ENCODE measurements around the gene ANAPC4. TPM values are rescaled to one million over a fixed set of nuclear protein-coding genes. Genes with fewer than 3 reads are reported as not detected.
"Not testable (repeated sequence)": the region's sequence is repeated elsewhere in the genome, so short reads cannot be mapped to it uniquely, and the experiment has no call there.

The ANAPC4 gene
- total RNA-seq, 2 donors from 2014 or later: 34.9 to 54.4 TPM

DNA sequence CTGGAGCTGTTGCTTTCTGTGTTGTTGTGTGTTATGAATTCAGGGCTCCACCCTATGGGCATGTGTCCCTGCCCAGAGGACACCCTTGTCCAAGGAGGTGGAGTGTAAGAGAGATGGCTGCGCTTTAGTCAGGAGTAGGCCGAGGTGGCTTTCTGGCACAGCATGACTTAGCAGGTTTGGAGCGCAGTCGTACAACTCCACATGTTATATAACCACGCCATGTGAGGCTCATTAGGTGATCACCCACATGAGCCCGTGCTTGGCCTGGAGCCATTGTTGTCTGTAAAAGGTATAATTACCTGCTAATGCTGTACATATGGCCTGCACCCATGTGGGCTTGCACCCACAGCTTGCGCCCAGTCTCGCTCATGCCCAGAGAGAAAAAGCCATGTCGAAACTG lies 15.8 kb upstream of the ANAPC4 start:
- no peaks in the 10 kb centered on the region for H3K27me3 Mint-ChIP-seq
- no peaks in the 10 kb centered on the region for H3K9me3 Mint-ChIP-seq
- H3K36me3 Mint-ChIP-seq (ENCODE audit: low read depth): peaks cover 30% of the 10 kb centered on the region
- no peak overlapping the region for H3K27ac Mint-ChIP-seq
- H3K4me3 Mint-ChIP-seq: no peak overlapping the region
- no peaks in the 10 kb centered on the region for H3K4me1 Mint-ChIP-seq
- no peak for ATAC-seq (replicated peaks)

DNA sequence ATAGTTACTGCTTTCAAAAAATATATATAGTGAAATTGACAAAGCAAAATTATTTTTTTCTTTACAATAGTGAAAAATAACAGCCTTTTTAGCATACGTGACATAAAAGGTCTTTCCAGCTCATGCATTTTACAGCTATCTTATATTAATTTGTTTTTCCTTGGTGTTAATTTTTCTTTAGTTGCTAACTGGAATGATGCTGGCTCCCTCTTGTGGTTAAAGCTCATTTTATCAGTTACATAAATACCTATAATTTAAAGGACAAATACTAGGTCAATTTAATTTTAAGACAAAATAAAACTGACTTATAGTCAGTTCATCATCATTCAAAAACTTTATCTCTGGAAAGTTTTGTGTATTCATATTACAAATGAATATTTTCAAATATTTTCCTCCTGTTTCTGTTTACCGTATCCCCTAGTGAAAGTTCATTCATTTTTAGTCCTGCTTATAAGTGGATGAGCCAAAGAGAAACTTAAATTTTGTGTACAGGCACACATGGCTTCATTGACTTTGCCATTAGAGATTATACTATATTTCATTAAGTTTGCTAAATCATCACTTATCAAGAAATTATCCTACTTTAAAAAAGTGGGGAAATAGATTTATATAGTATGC lies 9.9 kb upstream of the ANAPC4 start:
- no peak for ATAC-seq (replicated peaks)
- no peaks in the 10 kb centered on the region for H3K4me1 Mint-ChIP-seq

DNA sequence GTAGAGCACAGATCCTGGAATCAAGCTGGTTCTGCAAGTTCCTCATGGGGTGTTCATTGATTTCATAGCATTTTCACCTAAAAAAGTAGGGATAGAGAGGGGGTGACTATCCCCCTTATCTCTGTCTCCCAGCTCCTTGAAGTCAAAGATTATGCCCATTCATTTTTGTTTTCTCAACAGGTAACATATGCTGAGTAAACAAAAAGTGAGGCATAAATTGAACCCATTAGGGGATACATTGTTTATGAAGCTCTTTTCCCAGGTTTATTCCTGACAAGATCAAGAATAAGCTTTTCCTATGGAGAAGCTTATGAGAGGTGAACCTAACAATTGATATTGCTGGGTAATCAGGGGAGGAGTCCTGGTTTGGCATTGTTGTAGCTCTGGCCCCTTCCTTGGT lies 9.2 kb upstream of the ANAPC4 start:
- Mint-ChIP-seq H3K9me3 (no peaks in the 10 kb centered on the region), H3K27ac (no peak overlapping the region), H3K36me3 (ENCODE audit: low read depth) (peaks cover 43% of the 10 kb centered on the region), H3K4me3 (no peak overlapping the region), H3K27me3 (no peaks in the 10 kb centered on the region), H3K4me1 (no peaks in the 10 kb centered on the region)
- no peak for ATAC-seq (replicated peaks)

More for the DNA sequence above, 9.9 kb upstream of the ANAPC4 start:
- Mint-ChIP-seq H3K27ac (no peak overlapping the region), H3K4me3 (no peak overlapping the region), H3K27me3 (no peaks in the 10 kb centered on the region), H3K9me3 (no peaks in the 10 kb centered on the region), H3K36me3 (ENCODE audit: low read depth) (peaks cover 43% of the 10 kb centered on the region)

DNA sequence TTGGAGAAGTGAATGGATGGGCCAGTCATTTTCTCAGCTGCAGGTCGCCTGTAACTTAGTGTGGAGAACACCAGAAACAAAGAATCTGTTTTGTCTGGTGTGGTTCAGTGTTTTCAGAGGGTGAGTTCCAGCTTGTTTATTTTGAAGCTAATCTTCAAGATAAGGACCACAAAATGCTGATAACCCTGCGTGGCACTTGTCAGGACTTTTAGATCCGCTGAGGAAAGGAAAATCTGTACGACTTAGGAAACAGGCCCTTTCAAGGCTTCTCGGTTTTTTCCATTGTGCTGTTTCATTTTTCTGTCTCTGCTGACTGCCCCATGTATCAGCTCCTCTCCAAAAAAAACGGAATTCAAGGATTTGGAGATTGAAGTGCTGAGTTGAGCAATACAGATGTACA lies 8.7 kb upstream of the ANAPC4 start:
- no peak for ATAC-seq (replicated peaks)
- Mint-ChIP-seq H3K27ac (no peak overlapping the region), H3K9me3 (no peaks in the 10 kb centered on the region), H3K4me1 (no peaks in the 10 kb centered on the region), H3K36me3 (ENCODE audit: low read depth) (peaks cover 39% of the 10 kb centered on the region), H3K4me3 (no peak overlapping the region), H3K27me3 (no peaks in the 10 kb centered on the region)

DNA sequence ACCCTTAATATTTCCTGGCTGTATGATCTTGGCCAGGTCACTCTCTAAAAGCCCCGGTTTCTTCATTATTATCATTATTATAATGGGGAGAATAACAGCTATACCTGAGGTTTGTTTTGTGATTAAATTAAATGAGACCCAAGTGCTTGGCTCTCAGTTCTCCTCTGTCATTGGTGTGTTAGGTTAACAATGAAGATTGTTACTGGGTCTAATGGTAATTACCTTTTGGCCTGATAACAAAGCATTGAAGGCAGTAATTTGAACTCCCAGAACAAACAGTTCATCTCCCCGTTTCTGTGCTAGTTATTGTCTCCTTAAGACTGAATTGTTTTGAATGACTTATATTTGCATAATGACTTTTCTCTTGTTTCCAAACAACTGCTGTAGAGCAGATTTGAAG lies 6.8 kb upstream of the ANAPC4 start:
- ATAC-seq (replicated peaks): no peak
- Mint-ChIP-seq H3K4me3 (no peak overlapping the region), H3K4me1 (no peaks in the 10 kb centered on the region), H3K9me3 (no peaks in the 10 kb centered on the region), H3K36me3 (ENCODE audit: low read depth) (peaks cover 23% of the 10 kb centered on the region), H3K27ac (no peak overlapping the region), H3K27me3 (no peaks in the 10 kb centered on the region)

DNA sequence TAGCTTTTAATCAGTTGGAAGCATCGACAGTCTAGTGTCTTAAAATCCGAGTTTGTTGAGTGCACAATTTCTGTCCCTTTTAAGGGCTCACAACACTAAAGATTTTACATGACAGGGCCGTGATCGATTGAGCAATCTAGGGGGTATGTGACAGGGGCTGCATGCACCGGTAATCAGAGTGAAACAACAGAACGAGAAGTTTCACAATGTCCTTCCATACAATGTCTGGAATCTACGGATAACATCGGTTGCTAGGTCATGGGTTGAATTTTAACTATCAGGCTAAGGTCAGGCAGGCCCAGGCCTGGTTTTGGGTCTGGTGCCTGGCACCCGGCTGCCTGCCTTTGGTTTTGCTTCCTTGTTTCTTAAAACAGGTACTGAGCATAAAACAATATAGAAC lies 4.5 kb upstream of the ANAPC4 start:
- H3K4me3 Mint-ChIP-seq; H3K9me3 Mint-ChIP-seq; ATAC-seq (replicated peaks); H3K27me3 Mint-ChIP-seq; H3K27ac Mint-ChIP-seq; H3K4me1 Mint-ChIP-seq: not testable (repeated sequence)
- peaks cover 20% of the 10 kb centered on the region for H3K36me3 Mint-ChIP-seq (ENCODE audit: low read depth)

DNA sequence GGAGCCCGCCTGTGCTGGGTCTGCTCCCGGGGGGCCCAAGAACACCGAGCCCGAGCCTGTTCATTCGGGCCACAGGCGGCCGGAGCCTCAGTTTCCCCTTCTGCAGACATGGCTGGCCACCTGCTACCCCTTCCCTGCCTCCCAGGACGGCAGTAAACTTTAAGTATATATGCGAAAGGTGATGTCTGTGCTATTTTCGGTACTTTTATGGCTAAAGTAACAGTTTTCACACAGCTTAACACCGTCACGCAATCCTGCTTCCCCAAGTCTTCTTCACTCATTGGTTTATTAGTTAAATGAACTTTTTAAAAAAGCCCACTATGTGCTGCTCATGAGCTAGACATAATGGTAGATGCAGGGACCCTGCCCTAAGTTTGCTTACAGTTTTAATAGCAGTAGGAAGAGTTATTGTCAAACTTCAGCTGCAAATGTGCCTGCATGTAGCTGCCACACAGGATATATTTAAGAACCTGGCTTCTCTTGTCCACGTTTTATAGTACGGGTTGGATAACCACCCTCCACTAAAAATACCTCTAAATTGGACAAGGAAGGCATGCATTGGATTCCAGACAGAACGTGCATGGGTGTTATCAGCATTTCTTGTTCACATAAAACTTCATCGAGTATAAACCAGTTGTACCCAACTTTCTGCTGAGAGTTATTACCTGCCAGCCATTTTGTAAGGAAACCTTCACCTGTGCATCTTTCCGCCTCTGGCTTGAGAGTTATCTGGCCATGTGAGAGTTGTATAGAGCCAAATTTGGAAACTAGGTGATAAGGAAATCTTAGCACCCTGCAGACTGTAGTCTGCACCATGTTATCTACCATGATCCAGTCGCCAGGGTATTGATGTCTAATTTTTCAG lies 741 bp downstream of the ANAPC4 start:
- H3K4me3 Mint-ChIP-seq: no peak overlapping the region
- no peak for ATAC-seq (replicated peaks)
- H3K9me3 Mint-ChIP-seq: no peaks in the 10 kb centered on the region
- no peaks in the 10 kb centered on the region for H3K36me3 Mint-ChIP-seq (ENCODE audit: low read depth)
- H3K27ac Mint-ChIP-seq: no peak overlapping the region
- no peaks in the 10 kb centered on the region for H3K4me1 Mint-ChIP-seq
- H3K27me3 Mint-ChIP-seq: no peaks in the 10 kb centered on the region

DNA sequence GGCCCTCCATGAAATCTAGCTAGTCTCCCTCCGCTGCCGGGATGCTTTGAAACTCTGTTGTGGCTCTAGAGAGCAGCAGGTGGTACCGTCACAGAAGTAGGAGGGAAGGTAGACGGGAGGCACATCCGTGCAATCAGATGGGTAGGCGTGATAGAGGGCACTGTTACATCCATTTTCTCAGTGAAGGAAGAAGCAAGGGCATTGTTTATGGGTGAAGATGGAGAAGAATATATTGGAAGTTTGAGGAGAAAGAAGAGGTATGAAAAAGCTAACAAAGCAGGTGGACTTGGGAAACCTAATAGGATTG lies 1.3 kb downstream of the ANAPC4 start:
- H3K4me1 Mint-ChIP-seq: no peaks in the 10 kb centered on the region
- H3K27me3 Mint-ChIP-seq: no peaks in the 10 kb centered on the region
- no peaks in the 10 kb centered on the region for H3K9me3 Mint-ChIP-seq
- no peak overlapping the region for H3K4me3 Mint-ChIP-seq
- H3K36me3 Mint-ChIP-seq (ENCODE audit: low read depth): no peaks in the 10 kb centered on the region
- H3K27ac Mint-ChIP-seq: no peak overlapping the region
- no peak for ATAC-seq (replicated peaks)

DNA sequence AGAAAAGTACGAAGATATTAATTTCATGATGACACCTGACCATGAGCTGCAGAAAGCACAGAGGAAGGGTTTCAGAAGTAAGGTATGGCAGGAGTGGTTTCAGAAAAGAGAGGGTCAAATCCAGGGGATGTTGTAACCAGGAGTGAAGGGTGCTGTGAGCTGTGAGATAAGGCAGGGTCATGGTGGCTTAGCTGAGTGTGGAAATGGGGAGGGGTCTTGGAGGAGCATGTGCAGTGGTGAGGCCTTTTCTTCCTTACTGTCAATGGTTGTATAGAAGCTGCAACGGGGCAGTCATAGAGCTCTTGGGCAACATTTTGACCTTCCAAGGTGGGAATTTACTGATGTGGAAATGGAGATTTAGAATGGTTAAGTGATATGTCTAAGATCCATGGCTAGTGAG lies 2.5 kb downstream of the ANAPC4 start:
- no peak overlapping the region for H3K27ac Mint-ChIP-seq
- no peak for ATAC-seq (replicated peaks)
- no peaks in the 10 kb centered on the region for H3K36me3 Mint-ChIP-seq (ENCODE audit: low read depth)
- H3K9me3 Mint-ChIP-seq: no peaks in the 10 kb centered on the region
- H3K27me3 Mint-ChIP-seq: no peaks in the 10 kb centered on the region
- H3K4me3 Mint-ChIP-seq: no peak overlapping the region
- no peaks in the 10 kb centered on the region for H3K4me1 Mint-ChIP-seq

DNA sequence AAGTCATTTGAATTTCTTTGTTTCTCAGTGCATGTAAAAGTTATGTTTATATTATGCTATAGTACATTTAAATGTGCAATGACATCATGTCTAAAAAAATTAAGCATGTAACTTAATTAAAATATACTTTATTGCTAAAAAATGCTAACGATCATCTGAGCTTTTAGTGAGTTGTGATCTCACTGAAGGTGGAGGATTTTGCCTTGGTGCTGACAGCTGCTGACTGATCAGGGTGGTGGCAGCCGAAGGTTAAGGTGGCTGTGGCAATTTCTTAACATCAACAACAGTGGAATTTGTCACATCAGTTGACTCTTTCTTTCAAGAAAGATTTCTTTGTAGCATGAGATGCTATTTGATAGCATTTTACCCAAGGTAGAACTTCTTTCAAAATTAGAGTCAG lies 6.6 kb downstream of the ANAPC4 start:
- no peak for ATAC-seq (replicated peaks)
- Mint-ChIP-seq H3K27ac (no peak overlapping the region), H3K9me3 (no peaks in the 10 kb centered on the region), H3K4me1 (no peaks in the 10 kb centered on the region), H3K27me3 (no peaks in the 10 kb centered on the region), H3K4me3 (no peak overlapping the region), H3K36me3 (ENCODE audit: low read depth) (no peaks in the 10 kb centered on the region)

DNA sequence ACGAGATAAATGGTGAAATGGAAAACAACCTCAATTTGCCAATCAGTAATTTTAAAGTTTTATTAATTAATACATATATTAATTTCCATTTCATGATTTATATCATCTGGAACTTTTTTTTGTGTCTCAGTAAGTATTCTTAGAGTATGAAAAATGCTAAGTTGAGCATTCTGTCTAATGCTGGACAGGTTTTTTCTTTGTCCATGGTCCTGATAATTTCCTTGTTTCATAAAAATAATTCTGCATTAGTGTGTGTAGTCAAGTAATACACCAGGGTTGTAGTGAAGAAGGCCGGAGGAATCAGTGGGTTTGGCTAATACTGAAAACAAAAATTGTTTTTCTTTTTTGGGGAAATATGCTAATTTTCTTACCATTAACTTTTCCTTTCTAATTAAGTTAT lies 9.9 kb downstream of the ANAPC4 start:
- H3K27ac Mint-ChIP-seq: no peak overlapping the region
- H3K4me3 Mint-ChIP-seq: no peak overlapping the region
- no peaks in the 10 kb centered on the region for H3K36me3 Mint-ChIP-seq (ENCODE audit: low read depth)
- no peaks in the 10 kb centered on the region for H3K27me3 Mint-ChIP-seq
- no peaks in the 10 kb centered on the region for H3K4me1 Mint-ChIP-seq
- no peaks in the 10 kb centered on the region for H3K9me3 Mint-ChIP-seq
- ATAC-seq (replicated peaks): no peak

DNA sequence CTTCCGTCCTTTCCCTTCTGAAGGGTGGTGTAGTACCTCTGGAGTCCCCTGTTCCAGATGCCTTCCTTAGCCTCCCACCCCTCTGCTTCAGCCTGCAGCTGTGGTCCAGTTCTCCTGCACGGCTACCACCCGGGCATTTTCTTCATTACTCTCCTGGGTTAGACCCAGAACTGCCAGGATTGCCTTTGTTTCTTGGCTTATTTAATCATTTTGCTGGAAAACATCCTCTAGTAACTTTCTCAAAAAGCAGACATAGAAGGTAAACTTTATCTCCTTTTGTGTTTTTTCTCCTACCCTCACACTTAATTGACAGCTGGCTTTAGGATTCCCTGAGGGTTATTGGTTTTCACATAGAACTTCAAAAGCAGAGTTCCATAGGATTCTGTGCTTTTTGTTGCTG lies 20.2 kb downstream of the ANAPC4 start:
- Mint-ChIP-seq H3K9me3 (no peaks in the 10 kb centered on the region), H3K4me1 (peaks cover 11% of the 10 kb centered on the region), H3K36me3 (ENCODE audit: low read depth) (no peaks in the 10 kb centered on the region), H3K27ac (no peak overlapping the region), H3K4me3 (no peak overlapping the region), H3K27me3 (no peaks in the 10 kb centered on the region)
- ATAC-seq (replicated peaks): no peak

DNA sequence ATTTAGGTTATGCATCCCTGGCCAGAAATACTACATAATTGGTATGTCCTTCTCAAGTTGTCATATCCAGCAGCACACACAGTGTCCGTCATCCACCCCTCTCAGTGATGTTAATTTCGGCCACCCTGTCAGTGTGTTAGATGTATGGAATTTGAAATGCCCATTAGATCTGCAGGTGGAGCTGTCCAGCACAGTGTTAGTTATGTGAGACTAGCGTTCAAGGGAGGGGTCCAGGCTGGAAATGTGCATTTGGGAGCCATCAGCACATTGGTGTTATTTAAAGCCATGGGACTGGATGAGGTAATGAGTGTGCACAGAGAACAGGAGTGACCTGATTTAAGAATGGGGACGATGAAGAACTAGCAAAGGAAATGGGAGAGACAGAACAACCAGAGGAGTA lies 22.4 kb downstream of the ANAPC4 start:
- Mint-ChIP-seq H3K27ac (peak overlapping the region; percentile 15), H3K27me3 (no peaks in the 10 kb centered on the region), H3K4me3 (no peak overlapping the region), H3K36me3 (ENCODE audit: low read depth) (no peaks in the 10 kb centered on the region), H3K9me3 (no peaks in the 10 kb centered on the region), H3K4me1 (peaks cover 11% of the 10 kb centered on the region)
- no peak for ATAC-seq (replicated peaks)

DNA sequence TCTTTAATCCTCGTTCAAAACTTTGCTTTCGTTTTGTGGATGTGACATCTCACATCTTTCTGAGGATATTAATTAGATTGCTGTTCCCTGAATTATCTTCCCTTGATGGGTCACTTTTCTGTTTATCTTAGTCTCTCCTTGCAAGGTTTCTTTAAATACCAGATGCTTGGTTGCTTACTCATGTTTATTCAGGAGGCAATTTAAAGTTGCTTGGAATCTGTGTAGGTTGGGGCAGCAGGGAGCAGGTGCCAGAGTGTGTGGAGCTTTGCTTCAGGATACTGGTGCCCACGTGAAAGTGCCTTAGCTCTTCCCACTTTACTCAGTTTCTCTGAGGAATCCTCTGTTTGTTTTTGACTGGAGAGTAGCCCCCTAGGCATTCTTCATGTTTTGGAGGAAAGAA lies 24.0 kb downstream of the ANAPC4 start:
- ATAC-seq (replicated peaks): no peak
- Mint-ChIP-seq H3K4me3 (no peak overlapping the region), H3K4me1 (peaks cover 6% of the 10 kb centered on the region), H3K36me3 (ENCODE audit: low read depth) (no peaks in the 10 kb centered on the region), H3K27me3 (no peaks in the 10 kb centered on the region), H3K27ac (no peak overlapping the region), H3K9me3 (no peaks in the 10 kb centered on the region)

DNA sequence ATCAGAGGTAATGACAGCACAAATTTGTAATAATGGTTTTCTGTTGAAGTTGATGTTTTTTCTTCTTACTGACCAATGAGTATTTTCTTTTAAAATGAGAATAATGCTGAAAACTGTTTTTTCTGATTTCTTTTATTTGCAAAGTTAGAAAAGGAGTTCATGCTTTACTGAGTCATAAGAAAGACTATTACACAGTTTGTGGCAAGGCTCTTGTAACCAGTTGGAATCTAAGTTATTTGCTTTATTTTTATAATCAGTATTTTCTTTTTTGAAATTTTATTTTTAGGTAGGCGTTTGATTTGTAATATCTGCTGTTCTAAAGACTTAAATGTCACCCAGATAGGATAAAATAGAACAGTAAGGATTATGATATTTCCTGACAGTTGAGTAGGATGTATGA lies 25.5 kb downstream of the ANAPC4 start:
- no peak for ATAC-seq (replicated peaks)
- Mint-ChIP-seq H3K9me3 (no peaks in the 10 kb centered on the region), H3K36me3 (ENCODE audit: low read depth) (no peaks in the 10 kb centered on the region), H3K27ac (no peak overlapping the region), H3K27me3 (no peaks in the 10 kb centered on the region), H3K4me1 (peaks cover 6% of the 10 kb centered on the region), H3K4me3 (no peak overlapping the region)
